ENCODE measurements around the gene ZDHHC11B.
"Not testable (repeated sequence)": the region's sequence is repeated elsewhere in the genome, so short reads cannot be mapped to it uniquely, and the experiment has no call there.

The ZDHHC11B gene

DNA sequence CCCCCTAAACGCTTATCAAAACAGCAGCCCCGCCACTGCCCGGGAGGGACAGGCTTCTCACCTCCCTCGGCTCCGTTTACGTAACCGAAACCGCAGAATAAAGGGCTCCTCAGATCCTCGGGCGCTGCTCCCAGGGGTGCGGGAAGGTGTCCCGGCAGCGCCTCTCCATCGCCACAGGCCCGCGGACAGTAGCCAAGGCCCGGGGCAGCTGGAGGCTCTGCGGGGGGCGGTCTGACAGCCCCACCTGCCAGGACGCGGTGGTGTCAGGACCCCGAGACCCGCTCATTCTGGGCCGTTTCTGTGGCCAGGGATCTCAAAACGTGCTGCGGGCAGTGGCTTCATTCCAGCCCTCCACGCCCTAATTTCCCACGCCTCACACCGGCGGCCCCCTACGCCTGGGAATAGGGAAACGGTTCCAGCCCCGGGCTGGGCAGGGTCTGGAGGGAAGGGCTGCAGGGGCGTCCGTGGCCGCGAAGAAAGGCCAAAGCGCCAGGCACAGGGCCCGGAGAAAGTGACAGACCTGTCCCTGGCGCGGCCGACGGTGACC is 575 bp downstream of the ZDHHC11B start:
- DNase-seq: not testable (repeated sequence)

DNA sequence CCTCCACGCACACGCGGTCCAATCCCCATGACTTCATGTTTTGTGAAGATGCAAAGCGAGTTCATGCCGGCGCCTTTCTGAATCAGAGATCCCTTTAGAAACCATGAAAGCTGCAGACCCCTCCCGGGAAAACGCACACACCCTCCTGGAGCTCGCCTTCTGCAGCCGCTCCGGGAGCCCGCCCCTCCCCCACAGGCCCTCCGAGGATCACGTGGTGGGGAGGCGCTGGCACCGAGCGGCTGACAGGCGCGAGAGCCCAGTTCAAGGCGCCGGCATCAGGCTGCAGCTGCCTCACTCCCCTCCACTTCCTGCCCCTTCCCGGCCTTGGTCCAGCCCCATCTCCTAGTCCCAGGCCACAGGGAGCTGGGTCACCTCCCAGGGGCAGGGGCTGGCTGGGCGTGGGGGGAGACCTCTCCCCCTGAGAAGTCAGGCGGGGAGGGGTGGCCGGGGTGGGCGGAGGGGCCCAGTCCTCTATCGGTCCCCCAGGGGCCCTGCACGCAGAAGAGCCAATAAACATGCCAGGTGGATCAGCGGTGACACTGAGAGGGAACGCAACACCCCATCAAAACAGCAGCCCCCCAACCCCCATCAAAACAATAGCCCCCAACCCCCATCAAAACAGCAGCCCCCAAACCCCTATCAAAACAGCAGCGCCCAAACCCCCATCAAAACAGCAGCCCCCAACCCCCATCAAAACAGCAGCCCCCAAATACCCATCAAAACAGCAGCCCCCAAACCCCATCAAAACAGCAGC is 1.3 kb downstream of the ZDHHC11B start:
- DNase-seq: not testable (repeated sequence)

DNA sequence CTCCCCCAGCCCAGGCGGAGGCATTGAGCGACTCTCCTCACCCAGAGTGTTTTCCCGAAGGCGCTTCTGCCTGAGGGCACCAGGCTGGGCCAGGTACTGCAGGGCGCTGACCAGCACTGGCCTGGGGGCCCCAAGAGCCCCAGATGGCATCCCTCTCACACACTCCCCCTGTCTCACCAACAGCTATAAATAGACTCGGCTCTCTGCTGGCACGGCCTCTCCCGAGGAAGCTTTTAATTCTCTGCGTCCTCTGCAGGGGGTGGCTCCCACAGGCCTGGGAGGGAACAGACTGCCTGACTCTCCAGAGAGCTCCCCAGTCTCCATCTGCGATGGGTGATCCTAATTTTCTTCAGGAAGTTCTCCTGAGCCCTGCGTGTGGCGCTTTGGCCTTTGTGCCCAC is 2.2 kb downstream of the ZDHHC11B start:
- not testable (repeated sequence) for DNase-seq

DNA sequence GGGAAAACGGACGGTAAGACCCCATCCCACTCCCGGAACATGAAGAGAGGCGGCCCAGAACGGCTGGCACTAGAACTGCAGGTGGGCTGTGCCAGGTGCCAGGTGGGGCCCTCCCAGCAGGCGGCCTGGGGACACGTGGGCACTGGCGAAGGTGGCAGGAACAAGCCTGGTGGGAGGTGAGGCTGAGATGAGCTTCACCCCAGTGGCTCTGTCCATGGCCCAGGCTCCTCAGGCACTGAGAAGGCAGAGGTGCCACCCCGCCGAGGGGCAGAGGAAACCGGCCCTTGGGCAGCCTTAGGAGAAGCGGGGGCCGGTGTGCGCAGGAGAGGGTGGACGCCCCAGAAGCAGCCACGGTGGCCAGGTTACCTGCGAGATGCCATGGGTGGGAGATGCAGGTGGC is 4.0 kb downstream of the ZDHHC11B start:
- not testable (repeated sequence) for DNase-seq

DNA sequence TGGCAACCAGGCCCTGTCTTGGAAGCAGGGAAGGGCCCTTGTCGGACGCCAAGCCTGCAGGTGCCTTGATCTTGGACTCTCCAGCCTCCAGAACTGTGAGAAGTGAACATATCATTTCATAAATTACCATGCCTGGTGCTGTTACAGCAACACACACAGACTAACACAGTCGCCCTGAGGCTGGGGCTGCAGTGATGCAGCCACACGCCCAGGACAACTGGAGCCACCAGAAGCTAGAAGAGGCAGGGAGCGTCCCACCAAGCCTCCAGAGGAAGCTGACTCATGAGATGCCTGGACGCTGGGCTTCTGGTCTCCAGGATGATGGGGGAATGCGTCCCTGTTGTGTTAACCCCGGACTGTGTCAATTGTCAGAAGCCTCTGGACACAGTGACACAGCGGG is 5.6 kb downstream of the ZDHHC11B start:
- DNase-seq: not testable (repeated sequence)

DNA sequence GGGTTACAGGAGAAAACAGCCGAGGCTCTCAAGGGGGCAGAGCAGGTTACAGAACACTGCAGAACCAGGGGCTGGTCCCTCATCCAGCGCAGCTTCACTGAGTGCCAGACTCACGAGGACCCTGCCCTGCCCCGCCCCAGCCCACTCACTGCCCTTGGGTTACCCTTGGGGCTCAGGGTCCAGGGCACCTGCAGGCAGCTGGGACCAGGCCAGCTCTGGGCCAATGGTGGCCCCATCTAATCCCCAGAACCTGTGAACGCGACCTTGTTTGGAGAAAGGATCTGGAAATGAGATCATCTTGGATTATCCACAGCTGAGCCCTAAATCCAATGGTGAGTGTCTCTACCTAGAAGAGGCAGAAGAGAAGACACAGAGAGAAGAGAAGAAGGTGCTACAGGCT is 6.1 kb downstream of the ZDHHC11B start:
- not testable (repeated sequence) for DNase-seq

DNA sequence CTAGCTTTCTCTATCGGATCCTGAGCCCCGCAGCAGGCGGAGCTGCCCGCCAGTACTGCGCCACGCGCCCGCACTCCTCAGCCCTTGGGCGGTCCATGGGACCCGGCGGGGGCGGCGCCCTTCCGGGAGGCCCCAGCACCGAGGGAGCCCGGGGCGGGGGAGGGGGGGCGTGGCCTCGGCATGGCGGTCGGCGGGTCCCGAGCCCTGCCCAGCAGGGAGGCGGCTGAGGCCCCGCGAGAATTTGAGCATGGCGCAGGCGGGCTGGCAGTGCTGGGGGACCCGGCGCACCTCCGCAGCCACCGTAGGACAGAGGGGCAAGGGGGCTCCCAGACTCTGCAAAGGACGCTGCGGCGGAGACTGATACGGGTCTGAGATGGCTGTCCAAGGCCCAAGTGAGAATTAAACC is 6.8 kb downstream of the ZDHHC11B start:
- no peak for DNase-seq

DNA sequence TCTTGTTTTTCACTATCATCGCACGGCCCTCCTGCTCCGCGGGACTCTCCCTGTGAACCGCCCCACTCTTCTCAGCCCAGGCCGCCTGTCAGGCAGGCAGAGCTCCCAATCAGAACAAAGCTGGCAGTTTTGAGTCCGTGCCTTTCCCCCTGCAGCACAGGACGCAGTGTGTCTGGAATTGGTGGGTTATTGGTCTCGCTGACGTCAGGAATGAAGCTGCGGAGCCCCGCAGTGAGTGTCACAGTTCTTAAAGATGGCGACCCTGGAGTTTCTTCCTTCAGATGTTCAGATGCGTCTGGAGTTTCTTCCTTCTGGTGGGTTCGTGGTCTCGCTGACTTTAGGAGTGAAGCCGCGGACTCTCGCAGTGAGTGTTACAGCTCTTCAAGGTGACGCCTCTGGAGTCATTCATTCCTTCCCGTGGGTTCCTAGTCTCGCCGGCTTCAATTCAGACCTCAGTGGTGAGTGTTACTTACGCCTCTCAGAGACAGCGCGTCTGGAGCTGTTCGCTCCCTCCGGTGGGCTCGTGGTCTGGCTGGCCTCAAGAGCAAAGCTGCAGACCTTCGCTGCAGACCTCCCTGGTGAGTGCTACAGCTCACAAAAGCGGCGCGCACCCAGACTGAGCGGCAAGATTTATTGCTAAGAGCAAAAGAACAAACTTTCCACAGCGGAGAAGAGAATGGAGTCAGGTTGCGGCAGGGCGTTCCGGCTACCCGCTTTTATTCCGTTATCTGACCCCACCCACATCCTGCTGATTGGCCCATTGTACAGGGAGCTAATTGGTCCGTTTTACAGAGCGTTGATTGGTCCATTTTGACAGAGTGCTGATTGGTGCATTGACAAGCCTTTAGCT is 7.4 kb downstream of the ZDHHC11B start:
- no peak for DNase-seq

DNA sequence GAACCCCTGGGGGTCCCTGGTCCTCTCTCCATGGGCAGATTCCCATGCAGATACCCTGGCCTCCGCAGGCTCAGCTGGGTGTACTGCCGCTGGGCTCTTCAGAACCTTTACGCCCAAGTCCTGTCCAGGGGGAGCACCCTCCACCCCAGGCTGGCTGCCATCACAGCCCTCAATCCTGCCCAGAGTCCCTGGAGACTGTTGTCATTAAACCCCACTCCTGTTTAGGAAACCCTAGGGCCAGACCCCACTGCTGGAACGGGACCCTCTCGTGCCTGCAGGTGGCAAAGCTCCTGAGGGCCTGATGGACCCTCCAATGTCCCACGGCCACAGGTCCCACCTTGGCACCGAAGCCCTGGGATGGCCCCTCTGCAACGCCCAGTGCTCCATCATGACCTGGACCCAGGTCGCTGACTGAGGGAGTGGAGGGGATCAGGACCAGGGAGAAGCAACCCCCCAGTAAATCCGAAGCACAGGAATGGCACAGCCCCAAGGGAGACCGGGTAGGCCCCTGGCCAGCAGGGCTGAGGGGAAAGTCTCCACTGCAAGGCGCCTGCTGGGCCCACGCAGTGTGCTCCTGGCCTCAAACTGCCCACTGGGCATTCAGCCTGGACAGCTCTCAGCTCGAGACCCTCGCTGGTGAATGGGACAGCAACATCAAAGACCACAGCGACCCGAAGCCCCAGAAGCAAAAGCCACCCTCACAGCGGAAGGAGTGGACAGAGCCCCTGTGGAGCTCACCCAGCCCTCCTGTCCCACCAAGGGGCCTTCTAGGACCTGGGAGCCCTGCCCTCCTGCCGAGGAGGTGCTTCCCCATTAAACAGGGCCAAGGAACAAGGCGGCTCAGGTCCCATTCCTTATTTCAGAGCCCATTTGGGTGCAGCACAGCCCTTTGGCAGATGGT is 8.3 kb downstream of the ZDHHC11B start:
- DNase-seq: no peak

DNA sequence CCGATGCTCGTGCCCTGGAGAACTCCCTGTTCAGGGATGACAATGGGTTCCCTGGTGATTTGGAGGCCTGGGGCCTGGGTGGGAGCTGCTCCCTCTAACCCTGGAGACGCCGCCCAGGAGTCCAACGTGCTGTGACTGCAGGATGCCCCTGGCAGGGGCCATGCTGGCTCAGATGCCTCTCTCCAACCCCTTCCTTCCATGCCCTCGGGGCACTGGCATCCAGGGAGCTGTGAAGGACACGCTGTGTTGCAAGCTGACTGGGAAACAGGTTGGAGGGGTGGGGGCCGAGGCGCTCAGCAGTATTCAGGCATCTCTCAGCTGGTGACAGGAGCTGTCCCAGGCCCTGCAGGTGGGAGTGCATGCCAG is 9.0 kb downstream of the ZDHHC11B start:
- DNase-seq: not testable (repeated sequence)

DNA sequence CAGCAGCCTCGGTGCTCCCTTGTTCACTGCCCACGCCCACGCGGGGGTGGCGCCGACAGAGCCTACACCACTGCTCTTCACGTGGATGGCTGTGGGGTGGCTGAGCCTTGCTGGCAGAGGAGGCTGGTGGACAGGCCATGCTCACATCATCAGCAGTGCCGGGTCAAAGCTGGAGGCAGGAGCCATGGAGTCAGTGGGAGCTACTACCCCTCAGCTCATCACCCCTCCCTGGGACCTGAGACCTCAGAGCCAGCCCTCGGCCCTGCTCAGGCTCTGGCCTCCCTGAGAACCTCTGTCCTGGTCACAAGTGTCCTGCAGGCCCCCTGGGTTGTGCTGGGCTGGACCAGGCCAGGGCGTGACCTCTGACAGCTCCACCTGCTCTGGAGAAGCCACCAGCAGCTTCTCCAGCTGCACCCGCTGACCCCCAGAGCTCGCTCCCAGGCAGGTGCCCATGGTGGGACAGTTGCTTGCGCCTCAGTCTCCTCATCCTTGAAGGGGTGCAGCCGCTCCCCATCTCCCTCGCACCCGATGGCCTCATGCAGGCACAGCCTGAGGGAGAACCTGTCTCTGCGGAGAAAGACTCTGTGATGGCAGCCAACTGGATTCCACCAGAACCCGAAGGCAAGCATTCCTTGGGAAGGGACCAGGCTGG is 9.5 kb downstream of the ZDHHC11B start:
- DNase-seq: not testable (repeated sequence)

DNA sequence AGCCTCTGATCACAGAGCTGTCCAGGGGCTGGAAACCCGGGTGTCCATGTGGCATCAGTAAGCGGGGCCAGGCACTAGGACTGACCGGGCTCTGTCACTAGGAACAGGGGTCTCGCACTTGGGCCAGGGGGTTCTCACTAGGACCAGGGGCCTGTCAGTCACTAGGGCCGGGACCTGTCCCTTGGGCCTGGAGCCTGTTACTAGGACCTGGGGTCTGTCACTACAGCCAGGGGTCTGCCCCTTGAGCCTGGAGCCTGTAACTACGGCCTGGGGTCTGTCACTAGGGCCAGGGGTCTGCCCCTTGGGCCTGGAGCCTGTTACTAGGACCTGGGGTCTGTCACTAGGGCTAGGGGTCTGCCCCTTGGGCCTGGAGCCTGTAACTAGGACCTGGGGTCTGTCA is 10.2 kb downstream of the ZDHHC11B start:
- DNase-seq: not testable (repeated sequence)

DNA sequence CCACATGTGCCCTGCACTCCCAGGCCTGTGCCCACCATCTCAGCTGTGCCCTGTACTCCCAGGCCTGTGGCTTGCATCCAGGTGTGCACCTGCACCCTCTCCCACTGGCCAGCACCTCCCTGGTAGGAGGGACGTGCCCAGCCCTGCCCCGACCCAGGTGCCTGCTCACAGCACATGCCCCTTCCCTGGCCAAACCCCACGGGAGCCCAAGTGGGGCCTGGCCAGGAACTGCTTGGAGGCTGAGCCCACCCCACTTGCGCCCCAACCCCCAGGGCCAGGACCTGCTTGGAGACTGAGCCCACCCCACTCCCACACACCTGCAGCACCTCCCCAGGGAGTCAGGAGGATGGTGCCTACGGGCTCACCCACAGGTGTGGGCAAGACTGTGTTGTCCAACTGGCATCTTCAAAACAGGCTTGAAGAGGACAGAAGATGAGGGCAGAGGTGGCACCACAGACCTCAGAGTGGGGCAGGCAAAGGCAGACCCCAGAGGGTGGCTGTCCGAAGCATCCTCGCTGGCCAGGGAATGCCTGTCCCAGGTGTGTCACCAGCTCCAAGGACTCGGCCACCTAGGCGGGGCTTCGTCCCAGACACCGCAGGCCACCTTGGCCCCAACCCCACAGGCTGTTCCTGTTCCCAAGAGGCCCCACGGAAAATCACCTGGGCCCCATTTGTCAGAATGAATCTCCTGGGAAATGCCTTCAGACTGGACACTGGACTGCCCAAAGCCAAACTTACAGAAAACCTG is 10.8 kb downstream of the ZDHHC11B start:
- DNase-seq: no peak

DNA sequence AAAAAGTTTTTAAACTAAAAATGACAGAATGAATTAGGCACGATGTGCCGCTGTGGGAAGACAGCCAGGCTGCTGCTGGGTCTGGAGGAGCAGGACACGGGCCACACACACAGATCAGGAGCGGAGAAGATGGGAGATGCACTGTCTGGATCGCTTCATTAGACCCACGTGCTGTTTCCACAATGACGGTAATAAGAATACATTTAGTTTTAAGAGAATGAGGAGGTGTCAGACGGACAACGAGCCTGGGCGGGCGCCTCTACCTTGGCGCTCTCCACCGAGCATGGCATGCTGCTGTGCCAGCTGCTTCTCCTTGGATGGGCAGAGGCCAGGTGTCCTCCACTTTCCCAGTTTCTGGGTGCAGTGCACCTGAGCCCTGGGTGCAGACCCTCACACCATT is 11.6 kb downstream of the ZDHHC11B start:
- not testable (repeated sequence) for DNase-seq

DNA sequence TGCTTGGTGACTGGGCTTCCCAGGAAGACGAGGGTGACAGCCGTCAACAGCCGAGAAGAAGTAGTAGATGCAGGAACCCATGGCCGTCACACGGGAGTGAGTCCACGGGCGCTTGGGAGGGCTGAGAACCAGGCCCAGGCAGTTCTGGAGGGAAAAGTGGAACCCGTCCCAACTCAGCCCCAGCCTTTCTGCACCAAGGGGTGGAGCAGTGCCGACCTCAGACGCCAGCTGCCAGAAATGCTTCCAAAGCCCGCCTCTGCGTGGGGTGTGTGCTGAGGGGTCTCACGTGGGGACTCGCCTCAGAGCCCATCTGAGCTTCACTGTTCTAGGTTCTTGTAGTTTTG is 12.0 kb downstream of the ZDHHC11B start:
- not testable (repeated sequence) for DNase-seq

DNA sequence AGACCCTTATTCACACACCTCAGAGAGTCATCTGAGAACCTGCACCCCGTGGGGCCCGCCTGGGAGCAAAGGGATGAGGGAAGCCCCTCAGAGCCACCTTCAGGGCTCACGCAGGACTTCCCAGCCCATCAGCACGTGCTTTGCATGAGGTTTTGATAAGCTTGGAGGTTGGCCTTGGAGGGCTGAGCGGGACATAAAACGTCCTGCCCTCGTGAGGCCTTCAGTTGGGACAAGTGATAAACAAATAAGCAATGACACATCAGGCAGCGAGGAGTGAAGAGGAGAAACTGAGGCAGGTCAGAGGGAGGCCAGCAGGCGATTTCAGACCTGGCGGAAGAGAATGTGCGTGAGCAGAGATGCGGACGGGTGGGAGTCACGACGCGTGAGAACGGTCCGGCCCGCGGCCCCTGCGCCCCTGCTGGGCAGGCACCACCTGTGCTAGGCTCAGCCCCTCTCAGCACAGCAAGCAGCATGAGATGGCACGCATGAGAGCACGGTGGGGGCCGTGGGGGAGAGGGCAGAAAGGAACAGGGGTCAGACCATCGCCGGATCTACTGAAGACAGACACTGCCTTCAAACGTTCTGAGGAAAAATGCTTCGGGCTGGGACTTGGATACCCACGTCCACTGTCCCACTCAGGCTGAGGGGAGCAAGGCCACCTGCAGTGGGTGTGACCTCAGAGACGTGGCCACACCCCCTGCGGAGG is 12.5 kb downstream of the ZDHHC11B start:
- DNase-seq: not testable (repeated sequence)

DNA sequence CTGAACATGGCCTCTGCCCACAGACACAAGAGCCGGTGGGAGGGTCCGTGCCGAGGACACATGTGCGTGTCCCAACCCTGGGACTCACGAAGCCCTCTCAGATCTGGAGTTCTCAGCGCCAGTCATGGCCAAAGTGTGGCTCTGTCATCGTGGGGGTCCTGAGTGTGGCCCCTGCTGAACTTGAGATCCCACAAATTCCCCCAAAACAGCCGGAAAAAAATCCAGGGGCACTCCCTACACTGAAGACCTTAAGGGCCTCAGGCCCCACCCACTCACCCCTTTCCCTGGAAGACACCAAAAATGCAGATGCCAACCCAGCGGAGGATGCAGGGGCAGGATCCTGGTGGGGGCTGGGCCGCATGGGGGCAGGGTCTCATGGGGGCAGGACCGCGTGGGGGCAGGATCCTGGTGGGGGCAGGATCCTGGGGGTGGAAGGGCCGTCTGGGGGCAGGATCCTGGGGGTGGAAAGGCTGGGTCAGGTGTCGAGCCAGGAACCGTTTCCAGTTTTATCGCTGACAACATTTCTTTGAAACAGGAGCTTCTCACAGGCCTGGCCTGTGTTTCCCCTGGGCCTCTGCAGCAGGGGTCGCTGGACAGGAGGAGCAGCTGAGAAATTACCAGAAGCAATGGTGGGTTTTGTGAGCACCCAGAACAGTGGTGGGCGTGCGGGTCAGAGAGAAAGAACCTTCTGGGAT is 13.3 kb downstream of the ZDHHC11B start:
- not testable (repeated sequence) for DNase-seq

DNA sequence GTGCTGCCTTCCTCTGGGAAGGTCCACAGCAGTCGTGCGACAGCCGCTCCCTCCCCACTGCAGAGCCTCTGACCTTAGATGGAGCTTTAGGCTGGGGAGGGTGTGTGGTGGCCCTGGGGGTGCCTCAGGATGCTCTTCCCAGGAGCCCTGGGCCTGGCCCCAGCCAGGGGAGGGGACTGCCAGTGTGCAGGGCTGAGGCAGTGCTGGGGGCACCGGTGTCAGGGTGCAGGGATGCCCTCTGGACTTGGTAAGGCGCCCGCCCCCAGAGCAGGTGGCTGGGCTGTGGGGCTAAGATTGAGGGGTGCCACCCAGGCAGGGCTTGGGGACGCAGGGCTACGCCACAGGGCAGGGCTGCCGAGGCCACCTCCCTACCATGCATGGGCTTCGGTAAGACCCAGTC is 13.9 kb downstream of the ZDHHC11B start:
- not testable (repeated sequence) for DNase-seq

DNA sequence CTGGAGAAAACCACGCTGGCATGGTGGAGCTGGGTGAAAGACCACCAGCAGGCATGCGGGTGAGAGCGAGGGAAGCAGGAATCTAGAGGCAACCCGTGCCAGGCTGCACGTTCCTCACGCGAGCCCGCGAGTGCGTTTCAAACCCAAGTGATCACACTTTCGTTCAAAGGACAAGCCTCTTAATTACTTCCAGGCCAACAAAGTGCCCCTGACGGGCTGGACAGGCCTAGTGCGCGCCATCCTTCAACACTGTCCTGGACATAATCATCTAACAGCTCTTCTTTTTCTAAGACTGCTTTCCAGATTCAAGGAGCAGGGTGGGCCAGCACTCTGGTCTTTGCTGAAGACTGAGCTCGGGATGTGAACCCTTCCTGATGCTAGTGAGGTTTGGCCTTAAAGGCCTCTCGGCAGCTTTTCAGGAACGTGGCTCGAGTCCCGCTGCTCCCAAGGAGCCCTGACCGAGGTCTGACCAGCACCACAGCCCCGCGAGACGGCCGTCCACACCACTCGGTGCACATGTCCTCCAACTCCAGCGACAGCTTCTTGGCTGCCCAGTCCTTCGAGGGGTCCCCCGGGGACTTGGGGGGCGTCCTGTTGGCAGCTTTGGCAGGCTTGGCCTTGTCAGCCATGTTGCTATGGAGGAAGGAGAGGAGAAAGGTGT is 14.9 kb downstream of the ZDHHC11B start:
- DNase-seq: not testable (repeated sequence)
